GM12878 (cell line): ENCODE results near the gene MAD2L2. TPM values are rescaled to one million over a fixed set of nuclear protein-coding genes. Genes with fewer than 3 reads are reported as not detected.

Source experiments
- ATAC-seq: fragments of 200-7000 bp; cut with Tn5 transposase; 3 replicates; pipeline ENCODE4 v1.9.1; 2020; ENCODE audit warnings: mild to moderate bottlenecking, moderate library complexity
- BruUV-seq: library from RNA; stranded (reverse); fragments of 400-500 nt; replicated peaks from 2 replicates; lab custom pipeline; 2021; lab: Mats Ljungman, UMichigan
- CTCF ChIA-PET: fragments of 300-600 bp; sonication (Branson Sonifier 250); formaldehyde crosslinking; extraction: SDS; loops from one replicate; lab custom pipeline; 2021; ENCODE audit warnings: inconsistent platforms; lab: Yijun Ruan, JAX
- POLR2A ChIA-PET: fragments of 350-600 bp; formaldehyde crosslinking; extraction: SDS; loops from one replicate; lab custom pipeline; 2021; ENCODE audit warnings: inconsistent platforms; lab: Charles Lee
- RAD21 ChIA-PET: fragments of 300-600 bp; sonication (Branson Sonifier 250); formaldehyde crosslinking; loops from one replicate; lab custom pipeline; 2023; ENCODE audit warnings: antibody characterized with exemption; ENCODE audit not compliant: unreplicated experiment; lab: Charles Lee
- SMC1A ChIA-PET: fragments of 300-600 bp; sonication (Branson Sonifier 250); formaldehyde crosslinking; loops from one replicate; lab custom pipeline; 2023; ENCODE audit not compliant: unreplicated experiment, uncharacterized antibody; lab: Charles Lee
- DNase-seq: peaks from one replicate; pipeline ENCODE4 v3.0.0-alpha.2; 2011; ENCODE audit warnings: low read depth, low spot score
- FAIRE-seq: peaks from 3 replicates; lab custom pipeline; 2011; peaks lifted over from hg19 to GRCh38; lab: Jason Lieb, UNC
- H2AFZ ChIP-seq: 2 replicates; pipeline ENCODE4 v1.6.0; 2011; ENCODE audit warnings: low read depth, low read length, control low read depth; ENCODE audit not compliant: control insufficient read depth
- H3K27ac ChIP-seq: 2 replicates; pipeline ENCODE4 v1.5.1; 2011; ENCODE audit warnings: control low read depth; ENCODE audit not compliant: control insufficient read depth, insufficient read depth
- H3K27me3 ChIP-seq, 2 experiments: replicated peaks in 1 of 2; 2 replicates each; pipeline versions ENCODE4 v1.6.0 to v1.6.1; 2011; ENCODE audit warnings: low read length in 1 of 2; ENCODE audit not compliant: control insufficient read depth in 2 of 2, insufficient read depth in 2 of 2
- H3K36me3 ChIP-seq, 2 experiments: 2 replicates each; pipeline ENCODE4 v1.5.1; 2011; ENCODE audit warnings: low read length in 1 of 2; ENCODE audit not compliant: control insufficient read depth in 2 of 2, insufficient read depth in 2 of 2
- H3K4me1 ChIP-seq: 2 replicates; pipeline ENCODE4 v1.6.1; 2011; ENCODE audit warnings: mild to moderate bottlenecking, low read length, moderate library complexity, mixed read lengths; ENCODE audit not compliant: control insufficient read depth, insufficient read depth
- H3K4me2 ChIP-seq: 2 replicates; pipeline ENCODE4 v1.6.0; 2011; ENCODE audit warnings: control low read depth; ENCODE audit not compliant: control insufficient read depth, insufficient read depth
- H3K4me3 ChIP-seq: fragments of 200-600 bp; sonication (generic); 2 replicates; pipeline ENCODE4 v1.5.1; 2016
- H3K79me2 ChIP-seq: 2 replicates; pipeline ENCODE4 v1.6.0; 2011; ENCODE audit warnings: low read length; ENCODE audit not compliant: control insufficient read depth, insufficient read depth
- H3K9ac ChIP-seq: 2 replicates; pipeline ENCODE4 v1.8.0; 2011; ENCODE audit warnings: low read length, control low read depth, mixed read lengths; ENCODE audit not compliant: control insufficient read depth, insufficient read depth
- H3K9me3 ChIP-seq: replicated peaks from 3 replicates; pipeline ENCODE4 v1.5.1; 2011; ENCODE audit warnings: mild to moderate bottlenecking, low read length; ENCODE audit not compliant: control insufficient read depth, insufficient read depth
- H4K20me1 ChIP-seq: 2 replicates; pipeline ENCODE4 v1.6.0; 2011; ENCODE audit not compliant: control insufficient read depth, insufficient read depth
- BCL11A ChIP-seq: IDR thresholded peaks from 2 replicates; pipeline ENCODE4 v1.6.1; 2011; ENCODE audit warnings: low read depth, low read length
- CEBPB ChIP-seq, 2 experiments: fragments of 150-350 bp in 1 of 2; IDR thresholded peaks; 2 replicates each; pipeline ENCODE4 v1.6.1; 2012 to 2014; ENCODE audit warnings: low read depth in 2 of 2, low read length in 2 of 2, borderline replicate concordance in 1 of 2, inconsistent platforms in 1 of 2
- CHD4 ChIP-seq: fragments of 200-600 bp; sonication (generic); IDR thresholded peaks from 2 replicates; pipeline ENCODE4 v1.6.1; 2016; ENCODE audit warnings: mild to moderate bottlenecking
- ETV6 ChIP-seq, 2 experiments: fragments of 450-650 bp in 1 of 2; IDR thresholded peaks in 1 of 2; conservative IDR thresholded peaks in 1 of 2; 2 replicates each; pipeline ENCODE4 v1.6.1; 2014; ENCODE audit warnings: antibody characterized with exemption in 1 of 2, borderline replicate concordance in 1 of 2, low read depth in 1 of 2, mild to moderate bottlenecking in 1 of 2, moderate library complexity in 1 of 2
- HDAC6 ChIP-seq: fragments of 200-600 bp; sonication (generic); IDR thresholded peaks from one replicate; pipeline ENCODE4 v1.8.0; 2017; ENCODE audit warnings: antibody characterized with exemption; ENCODE audit not compliant: unreplicated experiment
- MTA2 ChIP-seq: fragments of 450-650 bp; IDR thresholded peaks from 2 replicates; pipeline ENCODE4 v1.6.1; 2016; ENCODE audit warnings: low read depth, mild to moderate bottlenecking, moderate library complexity
- NFXL1 ChIP-seq: fragments of 450-650 bp; IDR thresholded peaks from 2 replicates; pipeline ENCODE4 v1.6.1; 2017; ENCODE audit warnings: antibody characterized with exemption, mild to moderate bottlenecking, borderline replicate concordance
- POLR2AphosphoS2 ChIP-seq: IDR thresholded peaks from 2 replicates; pipeline ENCODE4 v1.6.1; 2011; ENCODE audit warnings: low read depth, mild to moderate bottlenecking, low read length, improper control_type of control experiment, moderate library complexity
- SIN3A ChIP-seq: IDR thresholded peaks from 2 replicates; pipeline ENCODE4 v1.6.1; 2012; ENCODE audit warnings: low read depth, low read length, improper control_type of control experiment
- SIX5 ChIP-seq: IDR thresholded peaks from 2 replicates; pipeline ENCODE4 v1.6.1; 2011; ENCODE audit warnings: mild to moderate bottlenecking, low read depth, low read length, moderate library complexity; ENCODE audit not compliant: severe bottlenecking
- TCF3 ChIP-seq: IDR thresholded peaks from 2 replicates; pipeline ENCODE4 v1.6.1; 2012; ENCODE audit warnings: low read depth, mild to moderate bottlenecking, low read length, borderline replicate concordance; ENCODE audit not compliant: insufficient read depth
- ZBED1 ChIP-seq: IDR thresholded peaks from 2 replicates; pipeline ENCODE4 v1.6.1; 2016; ENCODE audit warnings: borderline replicate concordance
- ZSCAN29 ChIP-seq: fragments of 450-650 bp; IDR thresholded peaks from 2 replicates; pipeline ENCODE4 v1.6.1; 2017; ENCODE audit warnings: mild to moderate bottlenecking, moderate library complexity
- WGBS: methylation state at CpG from one replicate; pipeline ENCODE4 v1.1.6; 2016; ENCODE audit warnings: low lambda C conversion rate; ENCODE audit not compliant: insufficient replicate concordance, insufficient coverage; ENCODE audit errors: missing lambda C conversion rate; 5-methylcytosine and 5-hydroxymethylcytosine counted together
- in situ Hi-C: fragments of 300-500 bp; cut with MboI; formaldehyde crosslinking; loops from 9 replicates; pipeline ENCODE4 v1.14.3; 2018; ENCODE audit warnings: mixed read lengths
- intact Hi-C: fragments of 100-400 bp; cut with micrococcal nuclease; formaldehyde crosslinking; loops from one replicate; pipeline ENCODE4 v1.14.2; 2022; ENCODE audit not compliant: unreplicated experiment
- polyA plus RNA-seq, 11 experiments: library from polyadenylated mRNA; depleted of rRNA in 4 of 11; unstranded in 6 of 11; stranded (reverse) in 5 of 11; fragments of >200 nt; fragmentation: Nextera tagmentation in 4 of 11; fragmentation: Illumina TruSeq in 1 of 11; extraction: Ambion mirVana in 4 of 11; extraction: Trizol in 1 of 11; gene quantifications; 1 replicate in 1 of 11; 2 replicates in 10 of 11; pipeline versions ENCODE4 v1.2.1 to v1.2.3, GENCODE V29; 2011 to 2016; ENCODE audit warnings: inconsistent platforms in 2 of 11, missing spikeins in 2 of 11, low read depth in 1 of 11
- total RNA-seq, 4 experiments: library from RNA; depleted of rRNA in 3 of 4; stranded (reverse); fragments of >200 nt in 3 of 4; fragmentation: Illumina TruSeq in 1 of 4; extraction: Trizol in 1 of 4; gene quantifications; 2 replicates each; pipeline versions ENCODE4 v1.2.1 to v1.2.3, GENCODE V29; 2013 to 2021
- TF ChIP-seq, protein P1 (sequence below): IDR thresholded peaks from 2 replicates; pipeline ENCODE4 v1.6.1; 2011; ENCODE audit warnings: borderline replicate concordance, low read depth, mild to moderate bottlenecking, moderate library complexity, mixed read lengths, low read length; ENCODE audit not compliant: insufficient read depth; ENCODE audit errors: extremely low read length
- TF ChIP-seq, protein P2 (sequence below): fragments of 450-650 bp; IDR thresholded peaks from 2 replicates; pipeline ENCODE4 v1.6.1; 2018; ENCODE audit warnings: mild to moderate bottlenecking, low read depth, moderate library complexity; ENCODE audit not compliant: partially characterized antibody
- TF ChIP-seq, protein P3 (sequence below): fragments of 450-650 bp; IDR thresholded peaks from 2 replicates; pipeline ENCODE4 v1.6.1; 2014; ENCODE audit warnings: mild to moderate bottlenecking
- TF ChIP-seq, protein P4 (sequence below): IDR thresholded peaks from 2 replicates; pipeline ENCODE4 v1.6.1; 2012; ENCODE audit warnings: mild to moderate bottlenecking, low read depth, low read length

Gene MAD2L2
- total and polyA plus RNA-seq, 10 of the 15 experiments (the other 5 are each of a cell fraction or from before 2014, with no cell fraction given) = 3.5 to 95.0 (median 53.2) TPM

DNA sequence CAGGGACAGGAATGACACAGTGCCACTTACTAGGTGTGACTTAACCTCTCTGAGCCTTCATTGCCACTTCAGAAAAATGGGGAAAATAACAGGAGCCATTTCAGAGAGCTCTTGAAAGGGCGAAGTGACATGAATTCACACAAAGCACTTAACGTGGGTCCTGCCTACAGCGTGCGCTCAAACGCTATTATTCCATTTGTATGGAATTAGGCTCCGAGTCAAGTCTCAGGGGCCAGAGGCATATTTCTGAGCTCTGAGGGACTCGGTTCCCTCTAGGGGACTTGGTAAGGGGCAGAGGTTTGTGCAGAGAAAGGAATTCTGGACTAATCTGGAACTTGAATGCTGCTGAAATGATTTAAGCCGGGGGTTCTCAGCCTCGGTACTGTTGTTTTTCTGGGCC is 24.6 kb upstream of the MAD2L2 start:
- DNase-seq (no peak), ATAC-seq (no peak), FAIRE-seq (no peak)
- CTCF ChIA-PET = interaction anchor here (1.0 to 1.4 kb wide), 2 partner anchors 16 to 42 kb away, joined by 3 read pairs; partner anchors contain the start of gene FBXO6
- H3K36me3 ChIP-seq = no peaks in the 10 kb centered on the region
- no peak for TF ChIP-seq HDAC6
- TF ChIP-seq ZSCAN29 = no peak
- TF ChIP-seq, protein P1, sequence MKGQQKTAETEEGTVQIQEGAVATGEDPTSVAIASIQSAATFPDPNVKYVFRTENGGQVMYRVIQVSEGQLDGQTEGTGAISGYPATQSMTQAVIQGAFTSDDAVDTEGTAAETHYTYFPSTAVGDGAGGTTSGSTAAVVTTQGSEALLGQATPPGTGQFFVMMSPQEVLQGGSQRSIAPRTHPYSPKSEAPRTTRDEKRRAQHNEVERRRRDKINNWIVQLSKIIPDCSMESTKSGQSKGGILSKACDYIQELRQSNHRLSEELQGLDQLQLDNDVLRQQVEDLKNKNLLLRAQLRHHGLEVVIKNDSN = no peak
- no peak for TF ChIP-seq POLR2AphosphoS2
- no peak for TF ChIP-seq TCF3
- TF ChIP-seq, protein P2, sequence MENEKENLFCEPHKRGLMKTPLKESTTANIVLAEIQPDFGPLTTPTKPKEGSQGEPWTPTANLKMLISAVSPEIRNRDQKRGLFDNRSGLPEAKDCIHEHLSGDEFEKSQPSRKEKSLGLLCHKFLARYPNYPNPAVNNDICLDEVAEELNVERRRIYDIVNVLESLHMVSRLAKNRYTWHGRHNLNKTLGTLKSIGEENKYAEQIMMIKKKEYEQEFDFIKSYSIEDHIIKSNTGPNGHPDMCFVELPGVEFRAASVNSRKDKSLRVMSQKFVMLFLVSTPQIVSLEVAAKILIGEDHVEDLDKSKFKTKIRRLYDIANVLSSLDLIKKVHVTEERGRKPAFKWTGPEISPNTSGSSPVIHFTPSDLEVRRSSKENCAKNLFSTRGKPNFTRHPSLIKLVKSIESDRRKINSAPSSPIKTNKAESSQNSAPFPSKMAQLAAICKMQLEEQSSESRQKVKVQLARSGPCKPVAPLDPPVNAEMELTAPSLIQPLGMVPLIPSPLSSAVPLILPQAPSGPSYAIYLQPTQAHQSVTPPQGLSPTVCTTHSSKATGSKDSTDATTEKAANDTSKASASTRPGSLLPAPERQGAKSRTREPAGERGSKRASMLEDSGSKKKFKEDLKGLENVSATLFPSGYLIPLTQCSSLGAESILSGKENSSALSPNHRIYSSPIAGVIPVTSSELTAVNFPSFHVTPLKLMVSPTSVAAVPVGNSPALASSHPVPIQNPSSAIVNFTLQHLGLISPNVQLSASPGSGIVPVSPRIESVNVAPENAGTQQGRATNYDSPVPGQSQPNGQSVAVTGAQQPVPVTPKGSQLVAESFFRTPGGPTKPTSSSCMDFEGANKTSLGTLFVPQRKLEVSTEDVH = no peak
- TF ChIP-seq, protein P3, sequence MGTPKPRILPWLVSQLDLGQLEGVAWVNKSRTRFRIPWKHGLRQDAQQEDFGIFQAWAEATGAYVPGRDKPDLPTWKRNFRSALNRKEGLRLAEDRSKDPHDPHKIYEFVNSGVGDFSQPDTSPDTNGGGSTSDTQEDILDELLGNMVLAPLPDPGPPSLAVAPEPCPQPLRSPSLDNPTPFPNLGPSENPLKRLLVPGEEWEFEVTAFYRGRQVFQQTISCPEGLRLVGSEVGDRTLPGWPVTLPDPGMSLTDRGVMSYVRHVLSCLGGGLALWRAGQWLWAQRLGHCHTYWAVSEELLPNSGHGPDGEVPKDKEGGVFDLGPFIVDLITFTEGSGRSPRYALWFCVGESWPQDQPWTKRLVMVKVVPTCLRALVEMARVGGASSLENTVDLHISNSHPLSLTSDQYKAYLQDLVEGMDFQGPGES = no peak
- TF ChIP-seq, protein P4, sequence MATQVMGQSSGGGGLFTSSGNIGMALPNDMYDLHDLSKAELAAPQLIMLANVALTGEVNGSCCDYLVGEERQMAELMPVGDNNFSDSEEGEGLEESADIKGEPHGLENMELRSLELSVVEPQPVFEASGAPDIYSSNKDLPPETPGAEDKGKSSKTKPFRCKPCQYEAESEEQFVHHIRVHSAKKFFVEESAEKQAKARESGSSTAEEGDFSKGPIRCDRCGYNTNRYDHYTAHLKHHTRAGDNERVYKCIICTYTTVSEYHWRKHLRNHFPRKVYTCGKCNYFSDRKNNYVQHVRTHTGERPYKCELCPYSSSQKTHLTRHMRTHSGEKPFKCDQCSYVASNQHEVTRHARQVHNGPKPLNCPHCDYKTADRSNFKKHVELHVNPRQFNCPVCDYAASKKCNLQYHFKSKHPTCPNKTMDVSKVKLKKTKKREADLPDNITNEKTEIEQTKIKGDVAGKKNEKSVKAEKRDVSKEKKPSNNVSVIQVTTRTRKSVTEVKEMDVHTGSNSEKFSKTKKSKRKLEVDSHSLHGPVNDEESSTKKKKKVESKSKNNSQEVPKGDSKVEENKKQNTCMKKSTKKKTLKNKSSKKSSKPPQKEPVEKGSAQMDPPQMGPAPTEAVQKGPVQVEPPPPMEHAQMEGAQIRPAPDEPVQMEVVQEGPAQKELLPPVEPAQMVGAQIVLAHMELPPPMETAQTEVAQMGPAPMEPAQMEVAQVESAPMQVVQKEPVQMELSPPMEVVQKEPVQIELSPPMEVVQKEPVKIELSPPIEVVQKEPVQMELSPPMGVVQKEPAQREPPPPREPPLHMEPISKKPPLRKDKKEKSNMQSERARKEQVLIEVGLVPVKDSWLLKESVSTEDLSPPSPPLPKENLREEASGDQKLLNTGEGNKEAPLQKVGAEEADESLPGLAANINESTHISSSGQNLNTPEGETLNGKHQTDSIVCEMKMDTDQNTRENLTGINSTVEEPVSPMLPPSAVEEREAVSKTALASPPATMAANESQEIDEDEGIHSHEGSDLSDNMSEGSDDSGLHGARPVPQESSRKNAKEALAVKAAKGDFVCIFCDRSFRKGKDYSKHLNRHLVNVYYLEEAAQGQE = no peak
- TF ChIP-seq CHD4 = no peak
- TF ChIP-seq ZBED1 = no peak
- no peak for TF ChIP-seq SIX5
- TF ChIP-seq CEBPB (IDR thresholded peaks at IDR 0.05; ENCODE audit: borderline replicate concordance in 1 of 2, low read depth in 2 of 2, low read length in 2 of 2) = no peak
- no peak for TF ChIP-seq BCL11A
- no peak for TF ChIP-seq MTA2
- no peak for TF ChIP-seq SIN3A
- no peak for TF ChIP-seq ETV6 (conservative IDR thresholded peaks at IDR 0.05 in 1 of 2, IDR thresholded peaks at IDR 0.05 in 1 of 2; ENCODE audit: borderline replicate concordance in 1 of 2, low read depth in 1 of 2)
- no peak for TF ChIP-seq NFXL1
- no peak overlapping the region for H3K27ac ChIP-seq
- H3K4me3 ChIP-seq = no peak overlapping the region
- BruUV-seq = no TSS peak
- H3K27me3 ChIP-seq = peaks cover 2 to 7% of the 10 kb centered on the region in 2 experiments
- POLR2A ChIA-PET = no interaction called here
- in situ Hi-C loops = no loop called here
- H2AFZ ChIP-seq = no peak overlapping the region
- H3K4me2 ChIP-seq = no peak overlapping the region
- no peak overlapping the region for H3K9ac ChIP-seq
- RAD21 ChIA-PET = no interaction called here
- SMC1A ChIA-PET = no interaction called here
- H3K4me1 ChIP-seq = no peaks in the 10 kb centered on the region; the same call in 1 of the 2 replicates
- H3K79me2 ChIP-seq = no peaks in the 10 kb centered on the region
- no peaks in the 10 kb centered on the region for H3K9me3 ChIP-seq
- H4K20me1 ChIP-seq = no peaks in the 10 kb centered on the region
- intact Hi-C loops = no loop called here
- WGBS = 42% methylated on average over 9 of the region's 9 CpGs
